ENCODE measurements around the gene KLKB1.
"Not testable (repeated sequence)": the region's sequence is repeated elsewhere in the genome, so short reads cannot be mapped to it uniquely, and the experiment has no call there.

KLKB1 gene

DNA sequence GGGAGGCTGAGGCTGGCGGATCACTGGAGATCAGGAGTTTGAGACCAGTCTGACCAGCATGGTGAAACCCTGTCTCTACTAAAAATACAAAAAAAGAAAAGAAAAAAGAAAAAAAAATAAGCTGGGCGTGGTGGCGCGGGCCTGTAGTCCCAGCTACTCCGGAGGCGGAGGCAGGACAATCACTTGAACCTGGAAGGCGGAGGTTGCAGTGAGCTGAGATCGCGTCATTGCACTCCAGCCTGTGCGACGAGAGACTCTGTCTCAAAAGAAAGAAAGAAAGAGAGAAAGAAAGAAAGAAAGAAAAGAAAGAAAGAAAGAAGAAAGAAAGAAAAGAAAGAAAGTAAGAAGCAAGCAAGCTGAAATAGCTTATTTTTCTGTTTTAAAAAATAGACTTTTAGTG, 37.9 kb downstream of the KLKB1 start:
- DNase-seq (ENCODE audit: low spot score): not testable (repeated sequence)

DNA sequence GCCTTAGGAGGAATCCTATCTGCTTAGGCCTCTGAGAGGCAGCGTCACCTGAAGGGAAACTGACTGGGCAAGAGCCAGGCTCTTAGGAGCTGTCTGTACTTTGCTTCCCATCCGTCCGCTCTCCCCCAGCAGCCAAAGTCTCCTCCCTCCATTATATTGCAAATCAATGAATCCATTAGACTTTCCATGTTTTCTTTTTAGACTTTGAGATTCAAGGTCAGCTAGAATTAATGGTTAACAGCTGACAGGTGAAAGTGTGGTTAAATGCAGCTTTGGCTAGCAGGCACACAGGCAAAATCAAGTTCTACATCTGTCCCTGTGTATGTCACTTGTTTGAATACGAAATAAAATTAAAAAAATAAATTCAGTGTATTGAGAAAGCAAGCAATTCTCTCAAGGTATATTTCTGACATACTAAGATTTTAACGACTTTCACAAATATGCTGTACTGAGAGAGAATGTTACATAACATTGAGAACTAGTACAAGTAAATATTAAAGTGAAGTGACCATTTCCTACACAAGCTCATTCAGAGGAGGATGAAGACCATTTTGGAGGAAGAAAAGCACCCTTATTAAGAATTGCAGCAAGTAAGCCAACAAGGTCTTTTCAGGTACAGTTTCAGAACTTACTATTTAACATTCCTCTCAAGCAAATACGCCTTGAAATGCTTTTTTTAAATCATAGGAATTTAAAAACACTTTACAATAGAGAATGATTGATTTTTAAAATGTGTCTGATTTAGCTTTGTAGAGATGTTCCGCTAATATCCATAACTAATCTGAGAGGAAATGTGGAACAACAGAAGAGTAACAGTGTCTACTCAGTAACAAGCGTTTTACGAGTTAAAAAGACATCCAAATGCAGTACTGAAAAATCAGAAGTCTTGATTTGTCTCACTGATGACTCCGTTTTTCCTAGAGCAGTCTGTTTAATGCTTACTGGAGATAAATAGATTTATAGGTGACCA, 38.7 kb downstream of the KLKB1 start, which contains the start of gene F11:
Gene F11, plus strand, starts transcription at position 507 of the 970 bp plus-strand sequence. CDS start 948 bp downstream, outside the sequence.
- no peak for DNase-seq (ENCODE audit: low spot score)

DNA sequence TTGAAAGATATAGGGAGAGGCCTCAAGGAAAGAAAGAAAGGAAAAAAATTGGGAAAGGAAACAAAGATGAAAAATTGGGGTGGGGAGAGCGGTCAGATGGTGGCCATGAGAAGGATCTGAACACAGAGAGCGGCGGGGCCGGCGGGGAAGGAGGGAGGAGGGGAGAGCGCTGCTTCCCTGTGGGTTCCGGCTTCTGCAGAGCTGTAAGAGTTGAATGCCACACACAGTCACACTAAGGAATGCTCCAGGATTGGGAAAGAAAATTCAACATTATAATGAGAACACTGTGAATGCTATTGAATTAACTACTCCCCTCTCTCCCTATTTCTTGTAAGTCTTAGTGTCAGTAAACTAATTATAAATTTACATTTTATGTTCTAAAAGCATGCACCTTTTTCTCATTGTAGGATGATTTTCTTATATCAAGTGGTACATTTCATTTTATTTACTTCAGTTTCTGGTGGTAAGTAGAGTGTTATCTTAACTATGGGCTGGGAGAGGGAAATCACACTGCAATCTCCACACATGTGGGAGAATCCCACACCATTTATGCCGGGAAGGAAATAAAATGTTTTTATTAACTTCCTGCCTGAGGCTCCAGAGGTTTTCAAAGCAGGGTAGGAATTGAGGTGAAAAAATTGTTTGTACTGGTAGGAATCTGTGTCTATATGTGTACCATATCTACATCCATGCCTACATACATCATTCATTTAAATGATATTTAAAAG, 39.6 kb downstream of the KLKB1 start:
- peak; percentile 5 for DNase-seq (ENCODE audit: low spot score)

DNA sequence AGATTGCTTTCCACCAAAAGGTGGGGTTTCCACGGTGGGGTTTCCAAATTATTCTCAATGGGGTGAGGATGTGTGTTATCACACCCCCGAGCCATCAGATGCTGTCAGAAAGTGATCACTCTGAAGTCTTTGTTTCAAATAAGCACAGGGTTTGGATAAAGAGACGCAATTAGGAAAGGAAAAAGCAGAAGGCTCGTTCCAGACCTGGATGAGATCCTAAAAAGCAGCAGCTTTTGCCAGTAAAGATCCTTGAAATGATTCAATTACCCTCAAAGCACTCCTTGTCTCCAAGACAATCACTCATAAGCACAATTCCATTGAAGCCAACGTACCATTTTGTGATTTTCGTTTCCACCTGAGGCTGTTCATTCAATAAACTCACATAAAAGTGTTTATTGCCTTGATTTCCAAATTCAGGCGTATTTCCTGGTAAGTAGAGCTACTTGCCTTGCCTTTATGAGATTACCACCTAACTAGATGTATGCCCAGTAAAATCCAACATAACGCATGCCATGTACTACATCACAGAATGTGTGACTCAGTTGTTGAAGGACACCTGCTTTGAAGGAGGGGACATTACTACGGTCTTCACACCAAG, 43.9 kb downstream of the KLKB1 start:
- no peak for DNase-seq (ENCODE audit: low spot score)

DNA sequence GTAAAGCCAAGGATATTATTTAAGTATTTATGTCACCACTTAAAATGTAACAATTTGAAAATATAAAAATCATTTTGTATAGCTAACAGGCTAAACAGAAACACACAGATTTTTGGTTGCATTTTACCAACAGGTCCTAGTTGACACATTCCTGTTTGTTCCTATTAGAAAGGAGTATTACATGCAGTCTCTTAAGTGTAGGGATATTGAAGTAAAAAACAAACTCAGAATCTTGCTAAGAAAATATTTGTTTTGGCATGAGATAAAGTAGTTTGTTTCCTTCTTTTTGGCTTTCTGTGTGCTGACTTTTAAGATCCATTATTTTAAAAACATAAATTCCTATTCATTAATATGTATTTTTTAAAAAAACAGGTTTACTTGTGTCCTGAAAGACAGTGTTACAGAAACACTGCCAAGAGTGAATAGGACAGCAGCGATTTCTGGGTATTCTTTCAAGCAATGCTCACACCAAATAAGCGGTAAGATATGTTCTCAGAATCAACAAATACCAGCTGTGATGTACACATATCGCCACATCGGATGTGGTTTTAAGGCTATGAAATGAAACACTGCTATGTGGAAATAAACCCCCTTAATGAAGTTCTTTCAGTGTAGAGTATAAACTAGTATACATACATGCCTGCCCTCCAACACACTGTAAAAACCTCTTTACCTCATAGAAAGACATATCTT, 45.5 kb downstream of the KLKB1 start:
- DNase-seq (ENCODE audit: low spot score): no peak

DNA sequence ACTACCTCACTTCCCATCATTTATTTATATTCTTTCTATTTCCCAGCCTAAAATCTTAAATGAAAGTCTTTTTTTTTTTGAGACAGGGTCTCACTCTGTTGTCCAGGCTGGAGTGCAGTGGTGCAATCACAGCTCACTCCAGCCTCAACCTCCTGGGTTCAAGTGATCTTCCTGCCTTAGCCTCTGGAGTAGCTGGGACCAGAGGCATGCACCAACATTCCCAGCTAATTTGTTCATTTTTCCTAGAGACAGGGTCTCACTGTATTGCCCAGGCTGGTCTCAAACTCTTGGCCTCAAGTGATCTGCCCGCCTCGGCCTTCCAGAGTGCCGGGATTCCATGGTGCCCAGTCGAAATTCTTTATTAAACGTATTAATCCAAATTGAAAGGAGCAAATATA, 46.1 kb downstream of the KLKB1 start:
- DNase-seq (ENCODE audit: low spot score): not testable (repeated sequence)

DNA sequence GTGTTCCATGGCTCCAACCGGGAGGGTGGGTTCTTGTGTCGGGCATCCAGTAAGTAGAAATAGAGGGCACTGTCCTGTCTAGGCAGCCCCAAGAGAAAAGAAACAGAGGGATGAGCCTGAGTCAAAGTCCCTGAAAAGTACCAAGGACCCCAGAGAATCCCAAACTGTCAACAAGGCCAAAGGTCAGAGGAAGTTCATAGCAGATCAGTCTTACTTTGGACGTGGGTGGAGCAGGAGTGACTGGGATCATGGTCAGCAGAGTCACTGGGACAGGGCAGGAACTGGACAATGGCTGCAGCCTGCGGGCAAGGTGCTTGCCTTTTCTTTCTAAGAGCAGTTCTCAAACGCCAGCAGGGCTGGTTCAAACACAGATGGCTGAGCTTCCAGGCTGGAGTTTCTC, 56.0 kb downstream of the KLKB1 start:
- no peak for DNase-seq (ENCODE audit: low spot score)

DNA sequence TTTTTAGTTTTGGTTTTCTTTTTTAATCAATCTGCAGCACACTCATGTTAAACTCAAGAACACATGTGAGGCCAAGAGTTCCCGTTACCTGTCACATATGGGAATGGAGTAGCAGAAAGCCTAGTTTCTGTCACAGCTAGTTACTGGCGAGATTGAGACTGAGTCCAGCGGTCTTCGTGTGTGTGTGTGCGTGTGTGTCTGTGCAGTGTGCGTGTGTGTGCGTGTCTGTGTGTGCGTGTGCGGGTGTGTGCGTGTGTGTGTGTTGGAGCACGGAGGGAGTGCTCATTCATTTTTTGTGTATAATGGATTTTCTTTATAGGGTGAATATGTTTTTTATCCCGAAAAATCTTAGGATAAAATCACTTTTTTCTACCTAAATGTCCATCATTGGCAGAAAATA, 57.8 kb downstream of the KLKB1 start:
- no peak for DNase-seq (ENCODE audit: low spot score)

DNA sequence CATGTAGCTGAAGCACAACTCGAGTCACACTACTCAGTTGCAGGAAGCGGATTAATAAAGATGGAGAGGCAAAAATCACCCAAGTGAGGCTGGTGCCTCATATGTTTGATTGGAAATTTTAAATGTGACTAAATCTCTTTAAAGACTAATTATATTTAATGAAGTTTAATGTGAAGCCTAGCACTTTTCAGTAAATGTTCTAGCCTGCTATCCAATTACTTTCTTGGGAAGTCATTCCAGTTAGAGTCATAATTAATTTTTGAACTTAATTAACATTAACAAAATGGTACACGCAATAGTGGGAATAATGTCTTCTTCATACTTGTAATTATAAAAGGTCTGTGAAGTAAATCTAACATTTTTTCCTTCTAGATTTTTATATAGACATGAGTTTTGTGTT, 59.3 kb downstream of the KLKB1 start:
- DNase-seq (ENCODE audit: low spot score): no peak

DNA sequence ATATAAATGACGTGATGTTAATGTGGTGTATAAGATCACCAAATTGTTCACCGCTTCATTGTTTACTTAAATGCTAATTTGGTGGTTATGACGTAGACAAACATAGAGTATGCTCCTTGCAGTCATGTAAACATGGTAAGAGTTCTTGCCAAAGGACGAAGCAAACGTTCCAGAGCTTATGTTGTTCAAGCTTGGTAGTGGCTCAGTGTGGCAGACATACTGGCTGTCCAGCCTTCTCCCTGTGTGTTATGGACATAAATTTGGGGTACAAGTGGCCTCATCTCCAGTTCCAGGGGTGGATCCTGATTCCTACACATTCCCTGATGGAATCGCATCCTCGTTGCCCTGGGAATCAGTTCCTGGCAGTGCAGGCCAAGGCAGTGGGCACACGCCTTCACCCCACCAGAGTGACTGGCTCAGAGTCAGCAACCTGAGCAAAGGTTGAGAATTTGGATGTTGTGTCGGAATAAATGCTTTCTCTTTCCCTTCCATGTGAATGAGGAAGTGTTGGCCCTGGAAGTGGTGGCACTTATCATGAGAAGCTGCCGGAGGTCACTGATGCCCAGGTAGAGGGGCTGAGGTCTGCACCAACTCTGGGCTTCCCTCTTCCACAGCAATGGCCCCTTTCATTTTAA, 64.1 kb downstream of the KLKB1 start:
- DNase-seq (ENCODE audit: low spot score): no peak

DNA sequence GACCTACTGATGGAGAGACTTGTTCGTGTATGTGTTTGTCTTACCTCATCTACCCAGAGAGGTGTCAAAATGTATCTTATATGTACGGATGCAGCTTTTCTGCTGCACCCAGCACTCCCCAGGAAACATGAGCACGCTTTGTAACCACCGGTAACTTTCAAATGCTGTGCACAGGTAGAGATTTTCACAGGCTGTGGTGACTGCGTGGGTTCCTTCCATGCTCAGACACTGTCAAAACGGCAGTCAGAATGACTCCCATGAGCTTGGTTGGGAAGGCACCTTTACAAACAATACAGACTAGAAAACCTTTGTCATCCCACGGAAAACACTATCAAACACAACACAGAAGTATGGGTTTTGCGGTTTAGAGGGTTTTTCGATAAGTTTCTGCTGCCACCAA, 66.9 kb downstream of the KLKB1 start:
- DNase-seq (ENCODE audit: low spot score): no peak

DNA sequence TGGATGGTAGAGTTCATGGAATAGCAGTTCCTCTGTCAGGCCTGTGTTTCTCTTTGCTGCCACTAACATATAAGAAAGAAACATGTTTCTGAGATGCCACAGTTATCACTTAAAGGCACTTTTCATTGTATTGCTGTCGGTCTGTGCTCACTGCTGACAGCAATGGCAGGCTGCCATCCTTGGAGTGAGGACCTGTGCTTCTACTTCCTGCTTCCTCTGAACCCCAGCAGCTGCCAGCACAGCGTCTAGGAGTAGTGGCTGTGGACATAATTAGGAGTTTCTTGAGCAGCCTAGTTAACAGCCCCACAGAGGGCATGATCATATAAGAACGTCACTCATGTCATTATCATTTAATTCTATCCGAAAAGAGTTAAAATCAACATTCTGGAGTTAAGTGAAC, 69.2 kb downstream of the KLKB1 start:
- no peak for DNase-seq (ENCODE audit: low spot score)

DNA sequence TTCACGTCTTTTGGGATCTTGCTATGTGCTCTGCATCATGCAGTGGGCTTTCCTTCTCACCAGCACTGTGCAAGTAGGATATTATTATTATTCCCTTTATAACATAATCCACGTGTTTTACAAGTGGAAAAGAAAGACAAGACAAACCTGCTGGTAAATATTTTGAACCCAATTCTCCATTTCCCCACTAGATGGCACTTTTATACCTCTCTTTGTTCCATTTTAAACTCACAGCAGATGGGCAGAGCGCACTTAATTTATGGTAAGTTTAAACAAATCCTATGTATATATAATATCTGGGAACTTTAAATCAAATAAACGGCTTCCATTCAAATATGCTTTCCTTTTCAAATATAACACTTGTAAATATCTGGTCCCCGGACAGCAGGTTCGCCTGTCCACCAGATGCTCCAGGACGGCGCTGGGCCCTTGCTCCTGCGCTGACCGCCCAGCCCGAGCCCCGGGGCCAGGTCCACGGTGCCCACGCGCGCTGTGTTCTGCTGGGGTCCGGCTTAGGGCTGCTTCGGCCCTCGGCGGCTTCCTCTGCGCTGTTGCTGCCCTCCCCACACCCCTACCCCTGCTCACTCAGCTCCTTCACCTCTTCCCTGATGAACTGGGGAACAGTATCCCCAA, 69.8 kb downstream of the KLKB1 start:
- DNase-seq (ENCODE audit: low spot score): peak; percentile 66

DNA sequence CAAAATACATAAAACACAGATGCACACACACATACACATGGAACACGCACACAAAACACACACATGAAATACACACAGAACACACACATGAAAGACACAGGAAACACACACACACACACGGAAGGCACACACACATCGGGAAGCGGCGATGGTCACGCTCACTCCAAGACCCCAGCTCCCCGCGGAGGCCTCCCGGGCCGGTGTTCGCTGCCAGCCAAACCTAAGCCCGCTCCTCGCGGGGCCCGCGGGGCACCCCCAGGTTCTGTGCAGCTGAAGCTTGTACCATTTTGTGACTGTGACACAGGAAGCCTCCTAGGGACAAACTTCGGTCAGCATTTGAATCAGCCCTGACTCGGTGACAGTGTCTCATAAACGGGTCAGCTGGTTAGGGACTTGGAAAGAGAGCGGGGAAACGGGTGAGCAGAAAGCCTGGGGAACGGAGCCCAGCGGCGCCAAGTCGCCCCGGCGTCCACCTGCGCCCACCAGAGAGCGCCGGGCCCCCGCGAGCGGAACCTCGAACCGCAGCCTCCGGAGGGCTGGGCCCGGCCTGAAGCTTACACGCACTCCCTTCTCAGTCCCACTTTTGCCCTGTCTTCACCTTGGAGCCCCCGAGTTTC, 70.8 kb downstream of the KLKB1 start:
- DNase-seq (ENCODE audit: low spot score): no peak

DNA sequence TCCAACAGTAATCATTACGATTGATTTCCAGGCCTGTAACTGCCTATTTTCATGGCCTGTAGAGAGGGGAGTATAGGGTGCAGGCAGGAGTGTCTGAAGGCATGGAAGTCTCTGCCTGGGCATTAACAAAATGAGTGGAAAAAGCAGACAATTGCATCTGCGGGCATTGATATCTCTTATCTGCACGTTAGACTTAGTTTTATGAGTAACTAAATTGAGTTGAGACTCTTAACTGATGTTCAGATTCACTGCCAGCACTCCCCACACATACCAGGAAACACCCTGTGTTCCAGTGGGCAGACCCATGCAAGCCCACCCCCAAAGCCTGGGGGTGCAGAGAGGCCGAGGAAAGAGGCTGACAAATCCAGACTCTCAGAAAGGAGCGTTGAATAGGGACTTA, 72.0 kb downstream of the KLKB1 start:
- DNase-seq (ENCODE audit: low spot score): peak; percentile 45

DNA sequence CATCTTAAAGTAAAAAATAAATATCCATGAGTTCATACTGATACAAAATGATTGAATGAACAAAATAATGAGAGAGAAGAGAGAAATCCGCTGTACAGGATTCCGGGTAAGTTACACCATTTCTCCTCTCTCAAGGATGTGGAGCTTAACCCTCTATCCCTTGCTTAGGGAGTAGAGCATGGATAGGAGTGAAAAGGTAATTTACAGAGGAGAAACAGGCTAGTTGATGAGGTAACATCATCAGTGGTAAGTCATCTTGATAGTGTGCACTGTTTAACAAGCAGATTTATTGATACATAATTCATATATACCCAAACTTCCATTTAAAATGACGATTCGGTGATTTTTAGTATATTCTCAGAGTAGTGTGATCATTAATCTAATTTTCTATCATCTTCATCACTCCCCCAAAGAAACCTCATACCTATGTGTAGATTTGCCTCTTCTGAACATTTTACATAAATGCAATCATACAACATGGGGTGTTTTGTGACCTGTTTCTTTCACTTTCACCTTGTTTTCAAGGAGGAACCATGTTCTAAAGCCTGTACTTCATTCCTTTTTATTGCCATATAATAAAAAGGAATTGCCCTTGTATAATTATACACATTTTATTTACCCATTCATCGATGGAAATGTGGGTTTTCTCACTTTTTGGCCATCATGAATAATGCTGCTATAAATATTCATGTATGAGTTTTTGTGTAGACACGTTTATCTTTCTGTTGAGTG, 73.5 kb downstream of the KLKB1 start:
- DNase-seq (ENCODE audit: low spot score): no peak

DNA sequence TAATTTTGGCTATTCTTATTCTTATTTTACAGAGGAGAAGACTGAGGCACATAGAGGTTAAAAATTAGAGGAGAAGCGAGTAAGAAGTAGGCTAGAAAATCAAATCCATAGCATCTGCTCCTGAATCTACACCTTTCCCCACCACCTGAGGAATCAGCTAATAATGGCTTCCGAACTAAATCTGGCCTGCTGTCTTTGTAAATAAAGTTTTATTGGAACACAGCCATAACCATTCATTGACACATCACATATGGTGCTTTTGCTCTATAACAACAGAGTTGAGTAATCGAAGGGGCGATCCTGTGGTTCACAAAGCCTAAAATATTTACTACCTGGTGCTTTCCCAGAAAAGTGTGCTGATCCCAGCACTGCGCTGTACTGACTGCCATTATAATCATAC, 76.9 kb downstream of the KLKB1 start:
- DNase-seq (ENCODE audit: low spot score): no peak

DNA sequence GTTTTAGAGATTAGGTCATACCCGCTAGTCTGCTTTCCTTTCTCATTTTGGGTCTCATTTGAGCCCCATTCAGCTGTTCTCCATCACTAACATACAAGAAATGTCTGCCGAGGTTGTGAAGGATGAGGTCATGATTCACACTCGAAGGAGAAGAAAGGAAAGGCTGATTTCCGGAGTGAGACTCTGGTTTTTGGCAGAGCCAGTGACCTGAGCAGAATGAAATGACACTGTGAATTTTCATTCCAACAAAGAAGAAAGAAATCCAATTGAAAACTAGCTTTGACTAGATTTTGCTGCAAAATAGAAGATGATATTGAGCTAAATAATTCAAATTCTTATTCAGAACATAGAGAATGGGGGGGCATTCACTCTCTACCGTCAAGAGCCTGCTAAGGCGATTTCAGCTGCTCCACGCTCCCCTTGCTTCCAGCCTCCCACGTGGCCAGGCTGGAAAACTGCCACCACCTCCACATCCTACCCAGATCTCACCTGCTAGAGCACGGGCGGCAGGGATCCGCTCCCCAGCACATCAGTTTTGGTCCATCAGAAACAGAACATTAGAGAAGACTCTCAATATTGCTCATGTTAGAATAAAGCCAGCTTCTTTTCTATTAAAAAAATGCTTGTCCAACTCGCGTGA, 77.7 kb downstream of the KLKB1 start:
- DNase-seq (ENCODE audit: low spot score): no peak

DNA sequence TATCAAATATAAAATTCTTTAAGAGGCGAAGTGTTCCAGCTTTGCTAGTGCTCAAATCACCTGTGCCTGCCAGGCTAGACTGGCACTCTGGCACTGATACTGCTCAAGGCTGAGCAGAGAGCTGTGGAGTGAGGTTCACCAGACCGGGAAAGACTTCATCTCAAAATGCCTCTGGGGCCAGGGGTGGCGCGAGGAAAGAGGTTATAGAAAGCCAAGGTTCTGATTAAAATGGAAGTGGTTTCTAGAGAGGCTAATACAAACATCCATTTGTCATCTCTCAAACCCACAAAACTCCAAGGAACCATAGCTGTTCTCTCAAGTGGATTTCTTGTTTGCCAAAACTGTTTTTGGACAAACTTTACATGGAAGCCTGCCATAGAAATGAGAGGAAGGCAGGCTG, 80.2 kb downstream of the KLKB1 start:
- DNase-seq (ENCODE audit: low spot score): no peak
